Activated B cell treated with CpG ODN at 0.5 μM for 24 hours (primary cell): Measurements from ENCODE around the gene ODAD4. TPM values are rescaled to one million over a fixed set of nuclear protein-coding genes. Genes with fewer than 3 reads are reported as not detected.
"Not testable (repeated sequence)": the region's sequence is repeated elsewhere in the genome, so short reads cannot be mapped to it uniquely, and the experiment has no call there.

Experiments used
- ATAC-seq: fragments of 200-7000 bp; cut with Tn5 transposase; one replicate; pipeline ENCODE4 v1.10.0; 2021; ENCODE audit warnings: low read depth, mild to moderate bottlenecking, moderate library complexity
- CTCF ChIA-PET: fragments of 350-600 bp; sonication (Branson Sonifier 250); formaldehyde crosslinking; loops from one replicate; lab custom pipeline; 2021; ENCODE audit warnings: antibody characterized with exemption; lab: Charles Lee
- POLR2A ChIA-PET: fragments of 350-600 bp; sonication (Branson Sonifier 250); formaldehyde crosslinking; loops from one replicate; lab custom pipeline; 2021; ENCODE audit warnings: antibody characterized with exemption; lab: Charles Lee
- DNase-seq: peaks from one replicate; pipeline ENCODE4 v3.0.0; 2022
- H3K27ac Mint-ChIP-seq: one replicate; pipeline ENCODE4 v1.8.0; 2020; ENCODE audit warnings: mixed read lengths
- H3K27me3 Mint-ChIP-seq: one replicate; pipeline ENCODE4 v1.8.0; 2021; ENCODE audit warnings: mixed read lengths
- H3K36me3 Mint-ChIP-seq: one replicate; pipeline ENCODE4 v1.8.0; 2021; ENCODE audit warnings: low read depth, mixed read lengths
- H3K4me1 Mint-ChIP-seq: one replicate; pipeline ENCODE4 v1.8.0; 2021; ENCODE audit warnings: mixed read lengths
- H3K4me3 Mint-ChIP-seq: one replicate; pipeline ENCODE4 v1.8.0; 2020; ENCODE audit warnings: mild to moderate bottlenecking, mixed read lengths
- H3K9me3 Mint-ChIP-seq: one replicate; pipeline ENCODE4 v1.8.0; 2020; ENCODE audit warnings: mixed read lengths
- intact Hi-C: fragments of 100-400 bp; cut with micrococcal nuclease; formaldehyde crosslinking; loops from one replicate; pipeline ENCODE4 v1.15.1; 2024
- total RNA-seq: library from RNA; stranded (reverse); gene quantifications from 2 replicates; pipeline ENCODE4 v1.2.3, GENCODE V29; 2022
- TF ChIP-seq, protein P1 (sequence below): fragments of 200-600 bp; IDR thresholded peaks from one replicate; pipeline ENCODE4 v1.8.0; 2022; ENCODE audit warnings: antibody characterized with exemption, mild to moderate bottlenecking

ODAD4 gene
- total RNA-seq, 1 donor from 2014 or later: 1.1 TPM

DNA sequence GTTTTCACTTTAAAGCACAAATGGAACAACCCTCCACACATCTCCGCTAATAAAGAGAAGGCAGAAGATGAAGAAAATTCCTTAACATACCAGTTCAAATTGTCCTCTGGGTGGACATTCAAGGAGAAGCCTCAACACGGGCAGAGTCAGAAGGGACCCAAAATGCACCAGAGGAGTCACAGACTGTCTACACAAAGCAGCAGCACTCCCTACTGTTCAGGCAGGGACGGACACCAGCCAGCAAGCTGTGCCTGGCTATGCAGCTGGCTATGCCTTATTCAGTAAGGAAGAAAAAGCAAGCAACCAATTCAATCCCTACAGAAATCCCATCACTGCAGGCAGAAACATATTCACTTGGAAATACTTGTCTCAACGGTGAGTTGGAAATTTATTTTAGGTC is 78.8 kb downstream of the ODAD4 start:
- no peak overlapping the region for H3K27ac Mint-ChIP-seq
- intact Hi-C loops: no loop called here
- TF ChIP-seq, protein P1, sequence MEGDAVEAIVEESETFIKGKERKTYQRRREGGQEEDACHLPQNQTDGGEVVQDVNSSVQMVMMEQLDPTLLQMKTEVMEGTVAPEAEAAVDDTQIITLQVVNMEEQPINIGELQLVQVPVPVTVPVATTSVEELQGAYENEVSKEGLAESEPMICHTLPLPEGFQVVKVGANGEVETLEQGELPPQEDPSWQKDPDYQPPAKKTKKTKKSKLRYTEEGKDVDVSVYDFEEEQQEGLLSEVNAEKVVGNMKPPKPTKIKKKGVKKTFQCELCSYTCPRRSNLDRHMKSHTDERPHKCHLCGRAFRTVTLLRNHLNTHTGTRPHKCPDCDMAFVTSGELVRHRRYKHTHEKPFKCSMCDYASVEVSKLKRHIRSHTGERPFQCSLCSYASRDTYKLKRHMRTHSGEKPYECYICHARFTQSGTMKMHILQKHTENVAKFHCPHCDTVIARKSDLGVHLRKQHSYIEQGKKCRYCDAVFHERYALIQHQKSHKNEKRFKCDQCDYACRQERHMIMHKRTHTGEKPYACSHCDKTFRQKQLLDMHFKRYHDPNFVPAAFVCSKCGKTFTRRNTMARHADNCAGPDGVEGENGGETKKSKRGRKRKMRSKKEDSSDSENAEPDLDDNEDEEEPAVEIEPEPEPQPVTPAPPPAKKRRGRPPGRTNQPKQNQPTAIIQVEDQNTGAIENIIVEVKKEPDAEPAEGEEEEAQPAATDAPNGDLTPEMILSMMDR: no peak
- no peak for ATAC-seq
- no peak overlapping the region for H3K4me3 Mint-ChIP-seq
- no peaks in the 10 kb centered on the region for H3K27me3 Mint-ChIP-seq
- POLR2A ChIA-PET: interaction anchor here (0.6 kb wide), 1 partner anchor 524 kb away, joined by 3 read pairs; no protein-coding TSS in a partner anchor
- CTCF ChIA-PET: no interaction called here
- DNase-seq: no peak
- H3K4me1 Mint-ChIP-seq: peaks cover 47% of the 10 kb centered on the region
- H3K36me3 Mint-ChIP-seq: peaks cover 28% of the 10 kb centered on the region
- H3K9me3 Mint-ChIP-seq: no peaks in the 10 kb centered on the region

DNA sequence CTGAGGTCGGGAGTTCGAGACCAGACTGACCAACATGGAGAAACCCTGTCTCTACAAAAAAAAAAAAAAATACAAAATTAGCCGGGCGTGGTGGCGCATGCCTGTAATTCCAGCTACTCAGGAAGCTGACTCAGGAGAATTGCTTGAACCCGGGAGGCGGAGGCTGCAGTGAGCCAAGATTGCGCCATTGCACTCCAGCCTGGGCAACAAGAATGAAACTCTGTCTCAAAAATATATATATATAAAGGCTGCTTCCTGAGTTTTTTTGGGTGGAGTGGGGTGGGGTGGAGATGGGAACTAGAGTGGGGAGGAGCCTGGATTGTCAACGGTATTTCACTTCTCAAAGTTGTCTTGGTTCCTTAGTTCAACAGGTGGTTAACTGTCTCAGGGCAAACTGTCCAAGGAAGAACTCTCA is 79.9 kb downstream of the ODAD4 start:
- H3K9me3 Mint-ChIP-seq, H3K4me3 Mint-ChIP-seq, POLR2A ChIA-PET, CTCF ChIA-PET, ATAC-seq, DNase-seq, H3K27ac Mint-ChIP-seq, H3K27me3 Mint-ChIP-seq: not testable (repeated sequence)
- intact Hi-C loops: loop anchor here (10.0 kb wide), 1 partner anchor 275 kb away; the partner anchor contains the start of gene STAT5A
- peaks cover 46% of the 10 kb centered on the region for H3K4me1 Mint-ChIP-seq
- peaks cover 28% of the 10 kb centered on the region for H3K36me3 Mint-ChIP-seq

DNA sequence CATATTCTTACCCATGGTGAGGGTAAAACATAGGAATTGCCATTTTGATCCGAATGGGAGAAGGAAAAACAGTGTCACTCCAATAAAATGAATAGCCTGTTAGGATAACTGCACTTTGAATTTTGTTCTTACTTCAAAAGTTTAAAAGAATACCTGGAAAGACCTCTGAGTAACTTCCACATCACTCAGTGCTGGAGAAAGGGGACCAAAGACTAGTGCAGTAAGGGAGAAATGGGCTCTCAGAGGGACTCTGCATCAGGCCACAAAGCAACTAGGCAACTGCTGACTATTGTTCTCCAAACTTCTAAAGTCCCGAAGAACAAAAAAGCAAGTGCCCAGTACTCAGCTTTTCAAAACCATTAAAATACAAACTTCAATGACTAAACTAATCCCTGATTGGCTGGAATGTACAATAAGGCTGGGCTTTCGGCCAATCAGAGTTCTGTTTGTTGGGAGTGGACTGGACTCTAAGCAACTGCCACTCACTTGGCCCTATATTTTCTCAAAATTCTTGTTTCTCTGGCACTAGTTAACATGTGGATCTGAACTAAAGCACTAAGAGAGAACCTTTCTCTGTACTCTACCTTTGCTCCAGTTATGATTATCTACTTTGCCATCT is 80.6 kb downstream of the ODAD4 start:
- peaks cover 52% of the 10 kb centered on the region for H3K4me1 Mint-ChIP-seq
- DNase-seq (no peak), ATAC-seq (no peak)
- no peaks in the 10 kb centered on the region for H3K27me3 Mint-ChIP-seq
- H3K4me3 Mint-ChIP-seq: no peak overlapping the region
- TF ChIP-seq, protein P1: no peak
- CTCF ChIA-PET: no interaction called here
- intact Hi-C loops: loop anchor here (10.0 kb wide), 1 partner anchor 274 kb away; the partner anchor contains the start of gene STAT5A
- H3K27ac Mint-ChIP-seq: no peak overlapping the region
- POLR2A ChIA-PET: no interaction called here
- H3K36me3 Mint-ChIP-seq: peaks cover 29% of the 10 kb centered on the region
- H3K9me3 Mint-ChIP-seq: no peaks in the 10 kb centered on the region

DNA sequence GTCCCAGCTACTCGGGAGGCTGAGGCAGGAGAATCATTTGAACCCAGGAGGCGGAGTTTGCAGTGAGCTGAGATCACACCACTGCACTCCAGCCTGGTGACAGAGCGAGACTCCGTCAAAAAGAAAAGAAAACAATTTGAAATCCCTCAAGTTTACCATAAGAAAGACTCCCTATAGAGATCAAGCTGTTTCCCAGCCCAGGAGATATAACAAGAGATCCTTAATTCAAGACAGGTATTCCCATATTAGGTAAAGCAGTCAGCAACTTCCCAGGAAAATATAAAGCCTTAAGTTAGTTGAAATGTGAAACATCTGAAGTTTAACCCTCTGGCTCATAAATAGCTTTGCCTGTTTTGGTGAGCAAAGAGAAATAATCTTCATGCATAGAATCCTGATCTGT is 81.9 kb downstream of the ODAD4 start:
- H3K36me3 Mint-ChIP-seq: peaks cover 34% of the 10 kb centered on the region
- H3K27ac Mint-ChIP-seq, H3K4me3 Mint-ChIP-seq, H3K9me3 Mint-ChIP-seq, H3K27me3 Mint-ChIP-seq, DNase-seq, POLR2A ChIA-PET, ATAC-seq: not testable (repeated sequence)
- CTCF ChIA-PET: interaction anchor here (1.3 kb wide), 1 partner anchor 141 kb away, joined by 4 read pairs; no protein-coding TSS in a partner anchor
- H3K4me1 Mint-ChIP-seq: peaks cover 60% of the 10 kb centered on the region
- intact Hi-C loops: loop anchor here (10.0 kb wide), 1 partner anchor 272 kb away; the partner anchor contains the start of gene STAT5A

DNA sequence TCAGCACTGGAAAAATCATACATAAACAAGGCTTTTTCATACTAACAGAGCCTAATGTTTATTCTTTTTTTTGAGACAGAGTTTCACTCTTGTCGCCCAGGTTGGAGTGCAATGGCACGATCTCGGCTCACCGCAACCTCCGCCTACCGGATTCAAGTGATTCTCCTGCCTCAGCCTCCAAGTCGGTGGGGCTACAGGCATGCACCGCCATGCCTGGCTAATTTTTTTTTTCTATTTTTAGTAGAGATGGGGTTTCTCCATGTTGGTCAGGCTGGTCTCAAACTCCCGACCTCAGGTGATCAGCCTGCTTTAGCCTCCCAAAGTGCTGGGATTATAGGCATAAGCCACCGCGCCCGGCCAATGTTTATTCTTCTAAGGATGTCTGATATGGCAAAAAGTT is 83.3 kb downstream of the ODAD4 start:
- ATAC-seq, POLR2A ChIA-PET, H3K4me3 Mint-ChIP-seq, DNase-seq, H3K27me3 Mint-ChIP-seq, H3K9me3 Mint-ChIP-seq: not testable (repeated sequence)
- peaks cover 70% of the 10 kb centered on the region for H3K4me1 Mint-ChIP-seq
- CTCF ChIA-PET: interaction anchor here (1.3 to 2.6 kb wide), 2 partner anchors 11 to 140 kb away, joined by 4 to 9 read pairs; no protein-coding TSS in a partner anchor
- H3K36me3 Mint-ChIP-seq: peaks cover 34% of the 10 kb centered on the region
- H3K27ac Mint-ChIP-seq: peak overlapping the region; percentile 2
- intact Hi-C loops: loop anchor here (10.0 kb wide), 1 partner anchor 271 kb away; the partner anchor contains the start of gene STAT5A

Other genes starting within 250 kb of the ODAD4 start
- gene EIF1, start 241.7 kb upstream of the ODAD4 start, total RNA-seq: 843 and 900 TPM in 2 replicates
- not detected in 2 replicates for gene GAST, start 218.3 kb upstream of the ODAD4 start, total RNA-seq
- gene HAP1, start 196.0 kb upstream of the ODAD4 start, total RNA-seq: 0.10 and 0.11 TPM in 2 replicates
- 27.3 and 31.1 TPM in 2 replicates for gene JUP, start 143.9 kb upstream of the ODAD4 start, total RNA-seq
- 0.76 and 1.9 TPM in 2 replicates for gene P3H4, start 118.7 kb upstream of the ODAD4 start, total RNA-seq
- gene FKBP10, start 117.6 kb upstream of the ODAD4 start, total RNA-seq: 0.54 and 0.86 TPM in 2 replicates
- gene NT5C3B, start 94.4 kb upstream of the ODAD4 start, total RNA-seq: 38.7 and 41.0 TPM in 2 replicates
- gene KLHL10, start 92.8 kb upstream of the ODAD4 start, total RNA-seq: not detected in 2 replicates
- gene KLHL11, start 65.2 kb upstream of the ODAD4 start, total RNA-seq: 13.6 and 17.3 TPM in 2 replicates
- 133 and 143 TPM in 2 replicates for gene ACLY, start 11.7 kb upstream of the ODAD4 start, total RNA-seq
- gene CNP, start 36.2 kb downstream of the ODAD4 start, total RNA-seq: 47.2 and 48.0 TPM in 2 replicates
- gene DNAJC7, start 86.8 kb downstream of the ODAD4 start, total RNA-seq: 130 and 152 TPM in 2 replicates
- 23.9 and 25.8 TPM in 2 replicates for gene NKIRAS2, start 89.5 kb downstream of the ODAD4 start, total RNA-seq
- gene C17orf113, start 120.0 kb downstream of the ODAD4 start, total RNA-seq: 3.1 and 4.5 TPM in 2 replicates
- gene ZNF385C, start 167.9 kb downstream of the ODAD4 start, total RNA-seq: 16.7 and 17.0 TPM in 2 replicates
- 21.9 and 22.4 TPM in 2 replicates for gene DHX58, start 182.1 kb downstream of the ODAD4 start, total RNA-seq
- gene KAT2A, start 190.8 kb downstream of the ODAD4 start, total RNA-seq: 33.4 and 40.1 TPM in 2 replicates
- gene HSPB9, start 192.2 kb downstream of the ODAD4 start, total RNA-seq: not detected in 2 replicates
- gene RAB5C, start 224.4 kb downstream of the ODAD4 start, total RNA-seq: 79.1 and 82.2 TPM in 2 replicates